ENCODE results near the gene SPOCK1.

SPOCK1 gene

DNA sequence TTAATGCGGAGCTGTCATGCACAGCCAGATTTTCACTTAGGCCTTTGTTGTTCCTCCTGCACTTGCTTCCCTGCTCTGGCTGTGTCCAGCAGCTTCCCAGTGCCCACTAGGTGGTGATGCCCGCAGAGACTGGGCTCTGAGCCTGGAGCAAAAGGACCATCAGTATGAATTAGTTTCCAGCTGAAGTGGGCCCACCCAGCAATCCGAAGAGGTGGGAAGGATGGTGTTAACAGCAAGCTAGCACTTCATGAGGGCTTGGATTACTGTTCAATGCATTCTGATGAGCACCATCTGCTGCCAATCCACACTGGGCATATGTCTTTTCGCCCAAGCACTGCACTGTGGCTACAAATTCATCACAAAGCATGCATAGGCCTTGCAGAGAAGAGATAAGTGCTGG, 459.1 kb downstream of the SPOCK1 start:
- no peak for DNase-seq

DNA sequence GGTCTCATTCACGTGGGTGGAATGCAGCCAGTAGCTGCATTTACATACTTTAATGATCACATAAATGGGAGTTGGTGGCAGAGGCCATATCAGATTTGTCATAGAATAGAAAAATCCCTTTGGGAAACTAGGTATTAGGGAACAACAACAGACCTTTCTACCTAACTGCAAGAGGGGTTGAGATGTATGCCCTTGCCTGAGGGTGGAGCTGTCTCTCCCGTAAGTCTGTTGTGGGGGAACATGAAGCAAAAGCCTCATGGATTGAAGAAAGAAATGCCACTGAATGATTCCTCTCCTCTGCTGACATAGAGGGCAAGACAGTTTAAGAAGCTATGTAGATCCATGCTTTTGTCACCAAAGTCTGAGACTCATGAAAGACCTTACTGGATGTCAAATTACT, 461.3 kb downstream of the SPOCK1 start:
- DNase-seq = no peak

DNA sequence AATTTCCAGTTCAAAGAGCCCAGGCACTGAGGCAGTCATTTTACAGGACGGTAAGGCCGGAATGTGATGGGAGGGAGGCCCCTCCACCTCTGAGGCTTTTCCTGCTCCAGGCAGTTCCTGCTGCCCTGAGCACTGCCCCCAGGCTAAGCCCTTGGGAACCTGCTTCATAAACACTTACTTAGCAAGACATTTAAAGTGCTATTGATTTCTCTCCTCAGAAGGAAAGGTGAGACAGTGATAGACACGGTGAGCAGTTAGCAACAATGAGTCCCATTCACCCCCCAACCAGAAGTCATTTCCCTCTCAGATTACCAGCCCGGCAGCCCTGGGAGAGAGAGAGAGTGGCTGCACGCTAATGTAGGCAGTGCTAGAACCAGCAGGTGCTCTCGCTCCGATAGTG, 462.5 kb downstream of the SPOCK1 start:
- no peak for DNase-seq

DNA sequence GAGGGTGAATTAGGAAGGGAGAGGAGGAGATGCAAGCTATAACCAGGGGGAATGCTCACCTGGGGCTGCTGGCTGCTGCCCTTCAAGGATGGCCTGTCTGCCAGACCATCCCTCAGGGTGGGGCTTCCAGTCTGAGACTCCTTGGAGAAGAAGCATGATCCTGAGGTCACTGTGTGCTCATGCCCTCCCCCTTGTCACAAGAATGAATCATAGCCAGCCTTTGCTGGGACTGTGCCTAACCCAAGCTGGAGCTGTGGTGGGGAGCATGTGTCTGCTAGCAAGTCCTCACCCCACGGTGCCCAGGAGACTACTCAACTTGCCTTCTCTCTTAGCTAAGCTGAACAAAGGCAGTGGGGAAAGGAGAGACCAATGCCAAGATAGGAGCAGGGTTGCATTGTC, 463.6 kb downstream of the SPOCK1 start:
- DNase-seq = no peak

DNA sequence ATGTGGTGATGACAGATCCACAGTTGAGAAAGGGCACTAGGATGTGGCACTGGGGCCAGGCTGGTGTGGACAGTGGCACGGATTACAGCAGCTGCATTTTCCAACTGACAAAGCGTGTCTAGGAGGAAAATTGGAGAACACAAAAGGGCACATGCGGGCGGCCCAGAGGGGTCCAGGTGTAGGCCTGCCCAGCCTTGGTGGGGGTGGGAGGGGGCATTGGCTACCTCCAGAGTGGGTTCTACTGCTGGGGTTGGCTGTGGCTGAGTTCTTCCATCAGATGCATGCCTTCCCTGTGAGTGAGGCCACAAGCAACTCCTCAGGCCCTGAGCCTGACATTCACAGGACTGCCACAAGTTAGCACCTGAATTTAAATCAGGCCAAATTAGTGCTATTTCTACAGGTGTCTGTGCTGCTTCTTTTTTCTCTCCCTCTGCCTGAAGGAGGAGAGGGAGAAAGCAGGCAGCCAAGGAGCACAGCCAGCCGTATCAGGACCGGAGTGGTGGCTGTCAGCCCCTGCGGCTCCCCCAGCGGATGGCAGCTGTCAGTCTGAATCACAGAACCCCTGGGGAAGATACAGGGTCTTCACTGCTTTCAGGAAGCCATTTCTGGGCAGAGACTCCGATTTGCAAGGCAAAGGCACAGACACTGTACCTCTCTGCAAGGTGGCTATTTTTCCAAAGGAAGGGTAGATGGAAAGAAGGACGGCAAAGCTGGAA, 464.2 kb downstream of the SPOCK1 start:
- DNase-seq = no peak

DNA sequence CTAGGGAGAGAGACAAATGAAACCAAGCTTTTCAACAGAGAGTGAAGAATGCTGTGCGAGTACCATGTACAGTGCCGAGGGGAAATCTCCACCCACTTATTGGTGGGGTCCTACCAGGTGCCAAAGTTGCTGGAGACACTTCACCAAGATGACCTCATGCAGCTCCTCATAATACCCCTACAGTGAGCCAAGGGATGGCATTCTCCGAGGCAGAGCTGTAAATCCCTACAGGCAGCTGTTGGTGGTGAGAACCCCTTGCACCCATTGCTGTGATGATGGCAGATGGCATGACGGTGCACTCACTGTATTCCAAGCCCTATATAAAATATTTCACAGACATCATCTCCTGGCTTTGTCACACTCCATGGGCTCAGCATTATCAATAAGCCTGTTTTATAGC, 464.9 kb downstream of the SPOCK1 start:
- DNase-seq = no peak

DNA sequence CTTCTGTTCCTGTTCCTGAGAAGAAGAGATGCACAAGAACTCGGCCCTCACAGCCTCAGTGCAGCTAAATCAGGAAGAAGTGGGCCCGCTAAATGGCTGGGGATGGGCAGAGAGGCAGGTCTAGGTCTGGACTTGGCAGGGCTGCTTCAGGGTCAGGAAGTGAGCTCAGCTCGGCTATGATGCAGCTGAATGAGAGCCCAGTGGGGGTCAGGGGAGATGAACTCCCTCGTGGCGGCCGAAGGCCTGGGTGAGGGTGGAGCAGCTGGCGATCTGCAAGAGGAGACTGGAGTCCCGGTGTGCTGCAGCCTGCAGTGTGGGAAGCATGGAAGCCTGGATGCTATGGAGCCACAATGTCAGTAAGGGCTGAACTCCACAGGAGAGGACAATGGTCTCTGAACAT, 466.2 kb downstream of the SPOCK1 start:
- no peak for DNase-seq

DNA sequence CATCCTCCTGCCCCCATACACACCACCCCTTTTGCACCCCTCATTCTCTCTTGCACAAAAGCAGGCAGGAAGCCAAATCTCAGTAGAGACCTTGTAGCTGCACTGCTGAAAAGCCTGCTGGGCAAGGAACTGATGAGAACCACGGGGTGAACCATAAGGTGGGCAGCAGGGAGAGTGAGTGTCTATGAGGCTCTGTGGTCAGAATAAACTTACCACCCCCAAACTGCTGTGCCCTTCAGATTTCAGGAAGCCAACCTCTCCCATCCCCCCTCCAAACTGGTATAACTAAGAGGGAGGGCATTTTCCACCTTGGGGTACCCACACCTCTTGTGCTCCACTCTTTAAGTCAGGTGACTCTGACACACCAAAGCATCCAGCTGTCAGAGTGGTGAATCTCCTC, 471.4 kb downstream of the SPOCK1 start:
- no peak for DNase-seq

DNA sequence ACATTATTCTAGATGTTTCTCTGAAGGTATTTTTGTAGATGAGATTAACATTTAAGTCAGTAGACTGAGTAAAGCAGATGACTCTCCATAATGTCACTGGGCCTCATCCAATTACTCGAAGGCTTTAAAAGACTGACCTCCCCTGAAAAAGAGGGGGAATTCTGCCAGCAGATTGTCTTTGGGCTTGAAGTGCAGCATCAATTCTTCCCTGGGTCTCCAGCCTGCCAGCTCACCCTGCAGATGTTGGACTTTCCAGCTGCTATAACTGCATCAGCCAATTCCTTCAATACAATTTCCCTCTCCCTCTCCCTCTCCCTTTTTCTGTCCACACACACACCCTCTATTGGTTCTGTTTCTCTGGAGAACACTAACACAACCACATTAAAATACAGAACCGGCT, 472.8 kb downstream of the SPOCK1 start:
- DNase-seq = no peak

DNA sequence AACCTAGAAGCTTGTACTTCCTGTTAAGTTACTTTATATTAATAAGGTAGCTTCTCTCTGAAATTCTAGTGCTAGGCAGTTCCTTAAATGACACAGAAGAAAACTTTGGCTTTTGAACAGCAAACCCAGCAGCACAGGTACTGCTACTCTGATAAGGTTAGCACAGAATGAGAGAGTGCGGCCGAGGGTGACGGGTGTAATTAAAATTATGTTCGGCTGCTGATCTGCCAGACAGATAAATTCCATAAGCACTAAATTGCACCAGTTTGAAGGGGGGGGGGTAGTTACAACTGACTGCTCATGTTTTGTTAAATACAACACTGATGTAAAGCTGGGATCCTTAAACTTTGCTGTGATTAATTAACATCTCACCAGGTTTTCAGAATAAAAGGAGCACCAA, 475.1 kb downstream of the SPOCK1 start:
- no peak for DNase-seq

DNA sequence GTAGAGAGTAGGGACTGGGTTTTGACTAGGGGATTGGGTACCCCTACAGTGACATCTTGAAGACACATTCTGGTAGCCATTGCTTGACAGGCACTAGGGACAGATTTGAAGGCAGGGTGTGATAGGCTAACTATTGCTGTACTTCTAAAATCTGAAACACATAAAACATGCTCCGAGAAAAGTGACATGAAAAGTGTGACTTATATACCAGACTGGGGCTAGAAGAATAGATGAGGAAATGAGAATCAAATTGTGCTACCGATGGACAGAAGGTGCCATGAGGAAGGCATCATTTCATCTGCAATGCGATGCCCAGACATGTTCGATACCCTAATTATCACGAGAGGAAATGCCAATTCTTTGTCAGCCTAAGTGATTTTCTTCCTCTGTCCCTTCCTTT, 475.8 kb downstream of the SPOCK1 start:
- no peak for DNase-seq

DNA sequence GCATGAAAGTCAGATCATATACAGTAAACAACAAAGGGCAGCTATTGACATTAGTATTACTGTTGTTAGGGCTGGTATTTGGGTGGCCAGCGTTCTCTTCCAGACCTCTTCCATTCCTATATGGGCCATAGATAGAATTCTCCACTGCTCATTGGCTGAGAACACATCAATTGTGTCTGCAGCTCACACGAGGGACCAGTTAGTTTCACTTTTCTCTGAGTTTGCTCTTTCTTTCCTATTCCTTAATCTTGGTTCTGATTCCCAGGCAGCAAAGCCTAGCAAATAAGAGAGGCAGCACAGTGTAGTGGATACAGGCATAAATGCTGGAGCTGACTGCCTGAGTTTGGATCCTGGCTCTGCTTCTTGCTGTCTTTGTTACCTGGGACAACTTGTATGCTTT, 476.4 kb downstream of the SPOCK1 start:
- DNase-seq = no peak

DNA sequence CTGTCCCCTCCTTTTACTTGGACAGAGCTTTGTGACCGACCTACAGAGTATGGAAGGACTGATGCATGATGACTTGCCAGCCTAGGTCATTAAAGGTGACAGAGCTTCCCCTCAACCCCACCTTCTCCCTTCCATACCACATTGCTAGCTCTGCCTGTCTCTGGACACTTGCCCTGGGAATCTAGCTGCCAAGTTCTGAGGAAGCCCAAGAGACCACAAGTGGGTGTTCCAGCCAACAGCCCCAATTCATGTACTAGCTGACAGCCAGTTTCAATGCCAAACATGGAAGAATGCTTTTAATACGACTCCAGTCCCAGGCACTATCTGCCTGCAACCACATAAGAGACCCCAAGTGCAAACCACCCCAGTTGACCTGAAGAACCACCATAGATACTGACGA, 477.1 kb downstream of the SPOCK1 start:
- no peak for DNase-seq

DNA sequence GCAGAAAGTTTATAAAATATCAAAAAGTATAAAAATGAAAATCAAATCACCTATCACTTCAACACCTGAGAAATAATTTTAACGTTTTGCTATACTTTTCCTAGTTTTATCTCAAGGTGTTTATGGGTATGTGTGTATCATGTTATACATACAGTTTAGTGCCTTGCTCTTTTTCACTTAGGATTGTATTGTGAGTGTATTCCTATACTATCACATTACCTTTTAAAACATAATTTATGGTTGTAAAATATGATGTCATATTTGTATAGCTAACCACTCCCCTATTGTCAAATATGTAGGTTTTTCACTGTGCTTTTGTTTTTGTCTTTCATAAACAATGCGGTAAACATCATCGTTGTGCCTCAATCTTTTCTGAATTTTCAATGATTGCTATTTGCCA, 479.9 kb downstream of the SPOCK1 start:
- DNase-seq = no peak

DNA sequence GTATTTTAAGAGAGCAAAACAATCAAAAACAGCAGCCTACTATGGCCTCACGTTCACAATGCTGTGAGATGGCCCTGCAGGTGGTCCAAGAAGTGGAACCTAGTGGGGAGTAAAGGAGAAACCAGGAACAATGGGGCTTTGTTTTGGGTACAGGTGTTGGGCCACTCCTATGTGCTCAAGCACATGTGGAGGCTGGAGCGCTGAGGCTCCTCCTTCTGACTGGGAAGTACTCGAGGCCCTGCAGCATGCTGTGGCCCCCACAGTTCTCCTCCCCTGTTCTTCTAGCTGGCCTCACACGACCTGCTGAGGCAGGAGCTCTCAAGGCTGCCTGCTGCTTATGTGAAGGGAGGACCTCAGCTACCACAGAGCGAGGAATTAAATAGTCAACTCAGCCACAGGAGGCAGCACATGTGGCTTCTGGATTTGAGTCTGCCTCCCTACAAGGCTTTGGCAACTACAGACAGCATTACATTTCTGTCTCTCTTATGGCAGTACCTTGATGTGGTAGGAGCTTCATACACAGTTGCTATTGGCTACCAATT, 482.3 kb downstream of the SPOCK1 start:
- no peak for DNase-seq

DNA sequence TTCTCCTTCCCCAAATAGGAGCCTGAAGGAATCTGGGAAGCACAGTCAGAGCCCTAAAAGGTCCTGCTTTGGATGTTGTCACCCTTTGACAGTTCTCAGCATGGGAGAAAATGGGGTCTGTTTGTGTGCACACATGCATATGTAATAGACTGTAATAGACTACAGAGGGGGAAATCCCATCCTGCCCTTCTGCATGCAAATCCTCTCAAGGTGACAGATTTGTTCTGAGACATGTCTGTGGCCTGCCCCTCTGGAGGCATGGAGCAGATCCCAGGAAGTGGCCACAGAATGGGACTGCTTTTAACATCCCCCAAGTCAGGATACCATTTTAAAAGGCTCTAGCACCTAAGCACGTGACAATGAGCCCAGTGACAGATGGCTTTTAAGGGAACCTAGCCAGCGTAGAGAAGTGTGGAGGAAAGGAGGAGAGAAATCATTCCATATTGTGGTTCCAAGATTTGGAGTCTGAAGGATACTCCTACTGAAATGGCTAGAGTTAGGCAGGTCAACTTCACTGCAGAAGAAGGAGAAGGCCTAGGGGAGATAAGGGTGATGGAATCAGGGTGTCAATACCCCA, 483.5 kb downstream of the SPOCK1 start:
- no peak for DNase-seq

DNA sequence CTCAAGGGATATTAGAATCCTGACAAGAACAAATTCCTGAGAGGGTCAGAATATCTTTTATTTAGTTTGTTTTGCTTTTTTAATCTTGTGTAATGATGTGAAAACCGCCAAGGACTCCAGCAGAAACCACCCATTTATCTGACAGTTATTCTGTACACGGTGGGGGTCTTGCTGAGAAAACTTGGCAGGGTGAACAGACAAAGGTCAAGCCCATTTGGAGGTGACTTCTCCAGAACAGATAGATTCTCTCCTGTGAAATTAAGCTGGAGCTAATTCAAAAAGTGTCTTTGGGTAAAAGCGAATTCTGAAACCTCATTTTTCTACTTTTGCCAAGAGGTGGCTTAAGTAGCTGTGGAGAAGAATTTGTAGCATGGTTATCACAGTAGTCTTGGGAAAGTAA, 484.4 kb downstream of the SPOCK1 start:
- DNase-seq = no peak

DNA sequence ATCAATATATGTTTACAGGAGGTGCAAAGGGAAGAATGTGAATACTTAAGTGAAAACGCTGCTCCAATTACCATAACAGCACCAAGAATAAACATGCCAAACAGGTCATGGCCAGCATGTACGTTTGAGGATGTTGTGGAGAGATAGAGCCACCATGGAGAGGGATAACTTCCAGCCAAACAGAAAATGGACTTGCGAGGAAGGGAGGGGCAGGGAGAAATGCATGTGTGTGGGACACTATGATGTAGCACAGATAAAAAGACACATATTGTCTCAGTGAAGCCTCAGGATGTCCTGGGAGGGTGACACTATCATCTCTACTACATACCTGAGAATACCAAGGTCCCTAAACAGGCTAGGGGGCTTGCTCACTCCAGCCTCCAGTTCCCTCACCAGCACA, 488.9 kb downstream of the SPOCK1 start:
- DNase-seq = no peak

DNA sequence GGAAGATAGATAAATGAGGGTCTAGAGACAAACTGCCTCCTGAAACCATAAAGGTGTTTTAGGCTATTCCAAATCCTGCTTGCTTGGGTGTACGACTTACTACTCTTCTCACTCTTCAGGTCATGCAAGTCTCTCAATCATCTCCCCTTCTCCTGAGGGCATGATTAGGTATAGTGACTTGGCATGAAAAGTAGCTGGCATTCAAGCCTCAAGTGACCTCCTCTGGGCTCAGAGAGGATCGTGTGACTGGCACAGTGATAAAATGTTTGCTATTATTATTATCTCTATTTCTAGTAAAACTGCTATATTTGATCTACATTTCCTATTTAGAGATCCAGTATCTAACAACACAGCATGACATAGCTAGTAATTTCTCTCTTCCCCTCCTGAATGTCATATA, 494.8 kb downstream of the SPOCK1 start:
- no peak for DNase-seq

DNA sequence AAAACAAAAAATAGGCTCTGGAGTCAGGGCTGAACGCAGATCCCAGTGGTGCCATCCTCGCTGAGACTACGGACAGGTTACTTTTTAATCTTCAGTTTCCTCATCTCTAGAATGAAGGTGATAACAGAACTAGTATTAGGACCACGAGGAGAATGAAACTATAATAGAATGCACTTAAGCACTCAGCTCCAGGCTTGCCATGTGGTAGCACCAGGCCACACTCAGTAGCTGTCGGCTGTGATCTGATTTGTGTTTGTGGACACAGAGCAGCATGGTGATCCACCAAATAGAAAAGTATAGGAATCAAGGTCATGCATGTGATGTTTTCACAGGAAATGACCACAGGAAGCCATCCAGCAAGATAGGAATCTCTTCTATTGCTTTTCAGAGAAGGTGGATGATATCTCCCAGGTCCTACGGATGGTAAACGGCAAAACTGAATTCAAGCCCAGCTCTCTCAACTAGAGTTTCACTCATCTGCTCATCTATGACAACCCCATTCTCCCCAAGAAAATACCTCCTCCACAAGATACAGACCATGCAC, 498.0 kb downstream of the SPOCK1 start:
- DNase-seq = no peak

DNA sequence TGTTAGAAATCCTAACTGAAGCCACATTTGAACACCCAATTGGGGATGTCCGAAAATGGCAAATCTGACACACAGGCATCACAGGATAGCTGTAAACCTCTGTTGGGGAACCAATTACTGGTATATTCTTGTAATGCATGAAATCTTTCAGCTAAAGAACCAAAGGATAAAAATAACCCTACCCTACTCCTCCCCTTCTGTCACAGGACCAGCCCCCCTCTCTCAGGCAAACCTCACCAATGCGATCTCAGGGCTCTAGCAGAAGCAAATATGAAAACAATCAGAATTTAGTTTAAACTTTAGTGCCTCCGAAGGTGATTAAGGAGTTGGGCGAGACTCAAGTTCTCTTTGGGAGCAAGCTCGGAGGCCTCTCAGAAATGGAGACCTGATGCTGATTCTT, 499.3 kb downstream of the SPOCK1 start:
- DNase-seq = no peak

DNA sequence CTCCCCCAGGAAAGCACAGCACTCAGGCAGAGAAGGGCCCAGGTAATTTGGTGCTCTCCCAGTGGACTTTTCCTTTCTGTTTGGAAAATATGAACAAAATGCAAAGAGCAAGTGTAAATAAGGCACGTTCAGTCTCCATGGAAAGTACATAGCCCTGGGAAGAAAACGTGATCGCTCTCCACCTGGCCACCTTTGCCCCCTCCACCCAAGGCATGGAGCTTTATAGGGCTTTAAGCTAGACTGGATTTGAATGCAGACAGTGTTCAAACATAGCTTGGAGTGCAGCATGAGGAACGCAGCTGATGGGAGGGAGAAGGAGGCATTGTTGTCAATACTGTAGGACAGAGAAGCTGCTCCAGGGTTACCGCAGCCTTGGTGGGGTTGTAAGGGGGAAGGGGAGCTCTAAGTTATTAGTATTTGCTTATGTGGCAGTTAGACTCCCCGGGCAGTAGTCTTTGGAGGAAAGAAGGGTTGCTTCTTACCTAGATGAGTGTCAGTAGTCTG, 500.2 kb downstream of the SPOCK1 start:
- no peak for DNase-seq

DNA sequence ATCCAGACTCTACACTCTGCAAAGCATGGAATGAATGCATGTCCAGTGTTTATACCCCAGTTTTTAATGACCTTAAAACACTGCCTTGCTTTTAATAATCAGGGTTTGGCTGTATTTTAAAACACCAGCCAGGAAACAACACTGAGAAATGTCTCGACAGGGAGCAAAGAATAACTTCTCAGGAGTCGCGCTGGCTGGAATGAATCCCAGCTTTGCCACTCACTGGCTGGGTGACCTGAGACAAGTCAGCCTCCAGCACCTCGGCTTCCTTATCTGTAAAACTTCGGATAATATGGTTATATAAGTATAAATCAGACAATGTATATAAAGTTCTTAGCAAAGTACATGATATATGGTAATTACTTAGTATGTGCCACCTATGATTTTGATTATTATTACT, 505.0 kb downstream of the SPOCK1 start:
- no peak for DNase-seq

DNA sequence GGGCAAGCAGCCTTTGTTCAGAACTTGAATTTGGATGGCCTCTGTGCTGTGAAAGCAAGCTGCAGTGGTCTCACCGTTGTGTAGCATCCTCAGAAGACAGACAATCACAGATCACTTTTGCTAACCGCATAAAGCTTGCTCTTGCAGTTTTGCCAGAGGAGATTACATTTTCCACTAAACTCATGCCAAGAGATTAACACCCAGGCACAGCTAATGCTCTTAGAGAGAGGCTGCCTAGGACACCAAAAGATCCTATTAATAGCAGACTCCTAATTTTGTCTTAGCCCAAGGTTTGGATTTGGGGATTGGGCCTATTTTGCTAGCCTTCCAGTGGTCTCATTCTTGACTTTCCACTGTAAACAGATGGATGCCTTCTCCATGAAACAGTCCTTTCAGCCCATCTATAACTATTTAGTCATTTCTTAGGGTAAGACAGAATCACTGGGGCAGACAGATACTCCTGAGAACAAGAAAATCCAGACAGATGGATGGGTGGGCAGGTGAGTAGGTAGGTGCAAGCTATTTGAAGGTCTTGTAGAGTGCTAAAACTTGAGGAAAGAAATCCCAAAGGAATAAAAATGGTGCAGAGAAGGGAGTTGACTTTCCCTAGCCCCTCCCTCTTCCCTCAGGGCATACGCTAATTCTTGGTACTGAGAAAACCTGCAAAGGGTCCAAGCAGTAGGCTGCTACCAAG, 506.2 kb downstream of the SPOCK1 start:
- DNase-seq = no peak
